ENCODE data around the gene MECR.
"Not testable (repeated sequence)": the region's sequence is repeated elsewhere in the genome, so short reads cannot be mapped to it uniquely, and the experiment has no call there.

Gene MECR

DNA sequence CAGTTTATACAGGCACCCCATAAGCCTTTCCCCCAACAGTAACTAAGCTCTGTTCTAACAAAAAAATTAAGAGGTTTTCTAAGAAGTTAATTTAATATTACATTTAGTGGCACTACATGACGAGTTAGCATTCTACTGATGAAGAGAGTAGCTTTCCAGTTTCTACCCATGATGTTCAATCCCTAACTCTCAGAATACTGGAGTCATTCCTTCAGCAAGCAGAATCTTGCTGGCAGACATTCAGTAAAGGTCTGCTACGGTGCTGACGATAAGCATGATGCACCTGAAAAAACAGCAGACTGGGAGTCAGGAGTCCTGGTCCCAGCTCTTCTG lies 73.5 kb downstream of the MECR start:
- Histone ChIP-seq H3K27ac (peak overlapping the region; percentile 83), H2AFZ (no peak overlapping the region), H3K9me3 (ENCODE audit: control insufficient read depth, low read length) (no peaks in the 10 kb centered on the region), H3K9ac (no peak overlapping the region), H3K27me3 (ENCODE audit: control insufficient read depth, insufficient read depth, low read length) (no peaks in the 10 kb centered on the region), H3K36me3 (ENCODE audit: control insufficient read depth, insufficient read depth, low read length) (no peaks in the 10 kb centered on the region), H3K4me1 (peaks cover 26% of the 10 kb centered on the region), H3K4me3 (ENCODE audit: low read depth, low read length) (peak overlapping the region; percentile 40), H3K4me2 (ENCODE audit: low read length) (peak overlapping the region; percentile 27), H3K79me2 (peaks cover 4% of the 10 kb centered on the region)
- TF ChIP-seq CTCF (IDR thresholded peaks at IDR 0.05) = no peak

GRCh38 chr1:29156543-29157268 lies 74.0 kb downstream of the MECR start:
- Histone ChIP-seq H3K79me2 (peaks cover 4% of the 10 kb centered on the region), H2AFZ (no peak overlapping the region), H3K9ac (no peak overlapping the region), H3K9me3 (ENCODE audit: control insufficient read depth, low read length) (no peaks in the 10 kb centered on the region), H3K27ac (peak overlapping the region; percentile 83), H3K4me3 (ENCODE audit: low read depth, low read length) (peak overlapping the region; percentile 40), H3K36me3 (ENCODE audit: control insufficient read depth, insufficient read depth, low read length) (no peaks in the 10 kb centered on the region), H3K4me2 (ENCODE audit: low read length) (peak overlapping the region; percentile 48), H3K4me1 (peaks cover 26% of the 10 kb centered on the region), H3K27me3 (ENCODE audit: control insufficient read depth, insufficient read depth, low read length) (no peaks in the 10 kb centered on the region)
- TF ChIP-seq CTCF (IDR thresholded peaks at IDR 0.05) = no peak

GRCh38 chr1:29152046-29152805 lies 78.5 kb downstream of the MECR start:
- peaks cover 18% of the 10 kb centered on the region for H3K4me1 ChIP-seq
- no peak overlapping the region for H3K27ac ChIP-seq
- no peak overlapping the region for H3K9ac ChIP-seq
- H3K4me2 ChIP-seq (ENCODE audit: low read length) = no peak overlapping the region
- H3K4me3 ChIP-seq (ENCODE audit: low read depth, low read length) = no peak overlapping the region
- H3K27me3 ChIP-seq (ENCODE audit: control insufficient read depth, insufficient read depth, low read length) = no peaks in the 10 kb centered on the region
- no peak for TF ChIP-seq CTCF (IDR thresholded peaks at IDR 0.05)
- no peaks in the 10 kb centered on the region for H3K36me3 ChIP-seq (ENCODE audit: control insufficient read depth, insufficient read depth, low read length)
- H3K79me2 ChIP-seq = peaks cover 6% of the 10 kb centered on the region
- no peaks in the 10 kb centered on the region for H3K9me3 ChIP-seq (ENCODE audit: control insufficient read depth, low read length)
- no peak overlapping the region for H2AFZ ChIP-seq

DNA sequence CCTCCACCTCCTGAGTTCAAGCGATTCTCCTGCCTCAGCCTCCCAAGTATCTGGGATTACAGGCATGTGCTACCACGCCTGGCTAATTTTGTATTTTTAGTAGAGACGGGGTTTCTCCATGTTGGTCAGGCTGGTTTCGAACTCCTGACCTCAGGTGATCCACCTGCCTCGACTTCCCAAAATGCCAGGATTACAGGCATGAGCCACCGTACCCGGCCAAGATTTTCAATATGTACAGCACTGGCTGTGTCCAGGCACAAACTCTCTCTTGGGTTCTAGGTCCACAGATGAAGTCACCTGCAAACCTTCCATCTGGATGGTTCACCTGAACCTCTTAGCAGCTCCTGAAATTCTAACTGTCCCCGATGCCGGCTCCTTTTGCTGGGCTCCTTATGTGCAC lies 80.4 kb downstream of the MECR start:
- not testable (repeated sequence) for H3K36me3 ChIP-seq (ENCODE audit: control insufficient read depth, insufficient read depth, low read length)

GRCh38 chr1:29148656-29149491 lies 81.9 kb downstream of the MECR start:
- no peak overlapping the region for H3K9ac ChIP-seq
- no peaks in the 10 kb centered on the region for H3K36me3 ChIP-seq (ENCODE audit: control insufficient read depth, insufficient read depth, low read length)
- H3K79me2 ChIP-seq = peaks cover 3% of the 10 kb centered on the region
- no peaks in the 10 kb centered on the region for H3K9me3 ChIP-seq (ENCODE audit: control insufficient read depth, low read length)
- H2AFZ ChIP-seq = no peak overlapping the region
- no peaks in the 10 kb centered on the region for H3K27me3 ChIP-seq (ENCODE audit: control insufficient read depth, insufficient read depth, low read length)
- no peak for TF ChIP-seq CTCF (IDR thresholded peaks at IDR 0.05)
- H3K4me3 ChIP-seq (ENCODE audit: low read depth, low read length) = no peak overlapping the region
- no peak overlapping the region for H3K4me2 ChIP-seq (ENCODE audit: low read length)
- H3K27ac ChIP-seq = no peak overlapping the region
- H3K4me1 ChIP-seq = peaks cover 17% of the 10 kb centered on the region

More for the DNA sequence above, 80.4 kb downstream of the MECR start:
- H3K27me3 ChIP-seq (ENCODE audit: control insufficient read depth, insufficient read depth, low read length); H3K79me2 ChIP-seq; H3K9ac ChIP-seq; H3K27ac ChIP-seq; H3K4me2 ChIP-seq (ENCODE audit: low read length); H3K4me3 ChIP-seq (ENCODE audit: low read depth, low read length); H2AFZ ChIP-seq; H3K9me3 ChIP-seq (ENCODE audit: control insufficient read depth, low read length): not testable (repeated sequence)
- peaks cover 16% of the 10 kb centered on the region for H3K4me1 ChIP-seq

Data from parathyroid adenoma (tissue), 2 donors.